HepG2 (cell line): Measurements from ENCODE around the gene RHOT1. TPM values are rescaled to one million over a fixed set of nuclear protein-coding genes. Genes with fewer than 3 reads are reported as not detected.

Experiments used
- CC2D1A ChIP-seq: sonication (generic); formaldehyde crosslinking; IDR thresholded peaks from 2 replicates; pipeline ENCODE4 v1.8.1; 2023; ENCODE audit warnings: mild to moderate bottlenecking, missing genetic modification reagents
- FOXP4 ChIP-seq: sonication (generic); formaldehyde crosslinking; IDR thresholded peaks from 2 replicates; pipeline ENCODE4 v1.4.0; 2020; ENCODE audit warnings: missing genetic modification reagents
- GPN1 ChIP-seq: sonication (generic); formaldehyde crosslinking; IDR thresholded peaks from 2 replicates; pipeline ENCODE4 v1.5.1; 2020; ENCODE audit warnings: missing genetic modification reagents, borderline replicate concordance
- MAFG ChIP-seq: sonication (generic); formaldehyde crosslinking; IDR thresholded peaks from 2 replicates; pipeline ENCODE4 v1.5.1; 2020; ENCODE audit warnings: mild to moderate bottlenecking, missing genetic modification reagents
- RBAK ChIP-seq: sonication (generic); formaldehyde crosslinking; IDR thresholded peaks from 2 replicates; pipeline ENCODE4 v1.5.1; 2020; ENCODE audit warnings: mild to moderate bottlenecking, missing genetic modification reagents
- RFXAP ChIP-seq: sonication (generic); formaldehyde crosslinking; IDR thresholded peaks from 2 replicates; pipeline ENCODE4 v1.4.0; 2020; ENCODE audit warnings: missing genetic modification reagents, borderline replicate concordance
- SPEN ChIP-seq: sonication (generic); formaldehyde crosslinking; IDR thresholded peaks from 2 replicates; pipeline ENCODE4 v1.5.1; 2020; ENCODE audit warnings: low read depth, mild to moderate bottlenecking, missing genetic modification reagents
- STAT6 ChIP-seq: sonication (generic); formaldehyde crosslinking; IDR thresholded peaks from 2 replicates; pipeline ENCODE4 v1.4.0; 2020; ENCODE audit warnings: missing genetic modification reagents, mild to moderate bottlenecking, borderline replicate concordance
- ZFP36L2 ChIP-seq: sonication (generic); formaldehyde crosslinking; IDR thresholded peaks from 2 replicates; pipeline ENCODE4 v1.4.0; 2020; ENCODE audit warnings: missing genetic modification reagents
- ZNF20 ChIP-seq: sonication (generic); formaldehyde crosslinking; IDR thresholded peaks from 2 replicates; pipeline ENCODE4 v1.4.0; 2020; ENCODE audit warnings: mild to moderate bottlenecking, moderate library complexity, missing genetic modification reagents
- ZNF460 ChIP-seq: sonication (generic); formaldehyde crosslinking; IDR thresholded peaks from 2 replicates; pipeline ENCODE4 v1.5.1; 2020; ENCODE audit warnings: missing genetic modification reagents, mild to moderate bottlenecking, borderline replicate concordance
- ZNF558 ChIP-seq: sonication (generic); formaldehyde crosslinking; IDR thresholded peaks from 2 replicates; pipeline ENCODE4 v1.9.0; 2022; ENCODE audit warnings: mild to moderate bottlenecking, missing genetic modification reagents, borderline replicate concordance
- ZNF883 ChIP-seq: sonication (generic); formaldehyde crosslinking; IDR thresholded peaks from 2 replicates; pipeline ENCODE4 v1.5.1; 2020; ENCODE audit warnings: mild to moderate bottlenecking, missing genetic modification reagents; ENCODE audit errors: not compliant biosample characterization
- polyA plus RNA-seq, 8 experiments: library from polyadenylated mRNA; depleted of rRNA in 3 of 8; stranded (reverse) in 7 of 8; unstranded in 1 of 8; fragments of >200 nt; fragmentation: Illumina TruSeq in 4 of 8; extraction: Trizol in 4 of 8; gene quantifications; 2 replicates each; pipeline versions ENCODE4 v1.2.1 to v1.2.3, GENCODE V29; 2011 to 2016; ENCODE audit warnings: low read depth in 4 of 8, missing spikeins in 1 of 8, mixed read lengths in 1 of 8; ENCODE audit not compliant: insufficient read depth in 1 of 8
- total RNA-seq, 5 experiments: library from RNA; depleted of rRNA; stranded (reverse); fragments of >200 nt; fragmentation: Illumina TruSeq; extraction: Trizol; gene quantifications; 2 replicates each; pipeline ENCODE4 v1.2.3, GENCODE V29; 2016; ENCODE audit warnings: low read depth in 1 of 5
- TF ChIP-seq, protein P1 (sequence below): sonication (generic); formaldehyde crosslinking; IDR thresholded peaks from 2 replicates; pipeline ENCODE4 v1.5.0; 2020; ENCODE audit warnings: mild to moderate bottlenecking, missing genetic modification reagents, borderline replicate concordance

RHOT1 gene
- total and polyA plus RNA-seq, 2 of the 13 experiments (the other 11 are each of a cell fraction or from before 2014, with no cell fraction given): 25.6 to 41.5 TPM

GRCh38 chr17:32120716-32121115 lies 21.6 kb upstream of the RHOT1 start (continued):
- TF ChIP-seq ZNF460 (no peak), RFXAP (CRISPR knock-in tag) (no peak), CC2D1A (CRISPR knock-in tag) (no peak), STAT6 (CRISPR knock-in tag) (no peak), ZNF20 (CRISPR knock-in tag) (no peak), FOXP4 (no peak), ZNF558 (CRISPR knock-in tag) (no peak), GPN1 (no peak), ZNF883 (CRISPR knock-in tag) (no peak), ZFP36L2 (no peak), MAFG (CRISPR knock-in tag) (no peak), SPEN (CRISPR knock-in tag) (no peak), RBAK (CRISPR knock-in tag) (no peak)
- TF ChIP-seq, protein P1, sequence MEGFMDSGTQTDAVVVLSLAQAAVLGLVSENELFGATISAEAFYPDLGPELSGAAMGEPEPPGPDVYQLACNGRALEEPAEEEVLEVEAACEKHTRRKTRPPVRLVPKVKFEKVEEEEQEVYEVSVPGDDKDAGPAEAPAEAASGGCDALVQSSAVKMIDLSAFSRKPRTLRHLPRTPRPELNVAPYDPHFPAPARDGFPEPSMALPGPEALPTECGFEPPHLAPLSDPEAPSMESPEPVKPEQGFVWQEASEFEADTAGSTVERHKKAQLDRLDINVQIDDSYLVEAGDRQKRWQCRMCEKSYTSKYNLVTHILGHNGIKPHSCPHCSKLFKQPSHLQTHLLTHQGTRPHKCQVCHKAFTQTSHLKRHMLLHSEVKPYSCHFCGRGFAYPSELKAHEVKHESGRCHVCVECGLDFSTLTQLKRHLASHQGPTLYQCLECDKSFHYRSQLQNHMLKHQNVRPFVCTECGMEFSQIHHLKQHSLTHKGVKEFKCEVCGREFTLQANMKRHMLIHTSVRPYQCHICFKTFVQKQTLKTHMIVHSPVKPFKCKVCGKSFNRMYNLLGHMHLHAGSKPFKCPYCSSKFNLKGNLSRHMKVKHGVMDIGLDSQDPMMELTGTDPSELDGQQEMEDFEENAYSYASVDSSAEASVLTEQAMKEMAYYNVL (CRISPR knock-in tag): no peak
